Umbilical cord (tissue), 2 donors: ENCODE results near the gene KCTD14. TPM values are rescaled to one million over a fixed set of nuclear protein-coding genes. Genes with fewer than 3 reads are reported as not detected.
"Not testable (repeated sequence)": the region's sequence is repeated elsewhere in the genome, so short reads cannot be mapped to it uniquely, and the experiment has no call there.

ENCODE experiments used
- DNase-seq: peaks from one replicate; pipeline ENCODE4 v3.0.0-alpha.2; 2015; ENCODE audit warnings: low spot score
- total RNA-seq: library from RNA; depleted of rRNA; stranded (reverse); fragments of >200 nt; gene quantifications from one replicate; pipeline ENCODE4 v1.2.3, GENCODE V29; 2014; ENCODE audit warnings: low replicate concordance; ENCODE audit not compliant: insufficient read depth

KCTD14 gene
- total RNA-seq, 1 donor from 2014 or later = 0.48 TPM

GRCh38 chr11:78046486-78046854 lies 23.4 kb upstream of the KCTD14 start:
- DNase-seq = no peak

- peak; percentile 77 for DNase-seq
Measured at GRCh38 chr11:78045851-78046485, 22.9 kb upstream of the KCTD14 start.

GRCh38 chr11:78044706-78045105 lies 21.6 kb upstream of the KCTD14 start:
- DNase-seq = no peak

- no peak for DNase-seq
Measured at GRCh38 chr11:78041843-78042440, 18.9 kb upstream of the KCTD14 start.

- DNase-seq = not testable (repeated sequence)
Measured at GRCh38 chr11:78041380-78041719, 18.3 kb upstream of the KCTD14 start.

GRCh38 chr11:78040691-78041379 lies 17.8 kb upstream of the KCTD14 start:
- DNase-seq = no peak

- peak; percentile 79 for DNase-seq
Measured at GRCh38 chr11:78039919-78040671, 17.0 kb upstream of the KCTD14 start.

- DNase-seq = no peak
Measured at GRCh38 chr11:78039391-78039918, 16.4 kb upstream of the KCTD14 start.

- DNase-seq = peak; percentile 33
Measured at GRCh38 chr11:78038697-78039313, 15.7 kb upstream of the KCTD14 start.

GRCh38 chr11:78037825-78038620 lies 14.9 kb upstream of the KCTD14 start:
- no peak for DNase-seq

GRCh38 chr11:78037056-78037455 lies 14.0 kb upstream of the KCTD14 start:
- no peak for DNase-seq

- no peak for DNase-seq
Measured at GRCh38 chr11:78036313-78036712, 13.2 kb upstream of the KCTD14 start.

- no peak for DNase-seq
Measured at GRCh38 chr11:78034623-78035022, 11.5 kb upstream of the KCTD14 start.

GRCh38 chr11:78033040-78033439 lies 10.0 kb upstream of the KCTD14 start:
- DNase-seq = no peak

- peak; percentile 38 for DNase-seq
Measured at GRCh38 chr11:78032090-78032489, 9.0 kb upstream of the KCTD14 start.

GRCh38 chr11:78031629-78032028 lies 8.6 kb upstream of the KCTD14 start:
- DNase-seq = no peak

GRCh38 chr11:78030429-78031325 lies 7.6 kb upstream of the KCTD14 start:
- DNase-seq = peak; percentile 83

GRCh38 chr11:78028423-78028822 lies 5.3 kb upstream of the KCTD14 start:
- DNase-seq = not testable (repeated sequence)

GRCh38 chr11:78027759-78028158 lies 4.7 kb upstream of the KCTD14 start:
- no peak for DNase-seq

GRCh38 chr11:78025378-78025777 lies 2.3 kb upstream of the KCTD14 start:
- no peak for DNase-seq
